ENCODE results near the gene HARBI1. TPM values are rescaled to one million over a fixed set of nuclear protein-coding genes. Genes with fewer than 3 reads are reported as not detected.

HARBI1 gene
- total and polyA plus RNA-seq, 9 of the 15 experiments (the other 6 are each of a cell fraction or from before 2014, with no cell fraction given) = 3.5 to 8.4 (median 5.5) TPM

DNA sequence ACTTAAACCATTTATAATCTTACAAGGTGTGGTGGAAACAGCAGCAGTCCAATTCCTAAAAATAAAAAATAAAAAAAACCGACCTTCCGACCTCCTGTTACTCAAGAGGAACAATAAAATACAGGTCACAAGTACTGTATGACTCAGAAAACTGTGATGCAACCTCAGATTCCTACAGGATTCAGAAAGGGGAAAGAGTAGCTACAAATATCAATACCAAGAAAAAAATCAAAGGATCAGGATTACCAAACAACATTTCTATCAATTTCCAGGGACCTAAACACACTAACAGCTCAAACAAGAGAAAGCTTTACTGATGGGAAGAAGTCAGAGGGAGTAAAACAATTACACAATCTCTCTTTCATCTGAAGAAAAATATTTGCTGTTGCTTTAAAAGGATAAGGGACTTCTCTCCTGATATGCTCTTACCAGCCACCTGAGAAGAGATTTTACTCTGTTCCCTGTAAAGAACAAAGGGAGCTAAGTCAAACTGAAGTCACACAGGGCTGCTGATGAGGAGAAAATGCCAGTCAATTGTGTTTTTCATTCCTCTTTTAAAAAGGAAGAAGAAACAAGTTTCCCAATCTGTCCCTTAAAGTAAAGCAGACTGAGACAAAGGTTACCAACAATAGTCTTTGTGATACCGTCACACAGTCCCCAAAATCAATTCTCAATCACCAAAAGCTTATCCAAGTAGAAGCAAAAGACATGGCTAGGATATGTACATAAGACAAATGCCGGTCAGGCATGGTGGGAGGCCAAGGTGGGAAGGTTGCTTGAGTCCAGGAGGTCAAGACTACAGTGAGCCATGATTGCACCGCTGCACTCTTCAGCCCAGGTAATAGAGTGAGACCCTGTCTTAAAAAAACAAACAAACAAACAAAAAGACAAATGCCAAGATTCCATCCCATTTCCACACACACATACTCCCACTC, 62.5 kb downstream of the HARBI1 start (continued):
- TF ChIP-seq, protein P1, sequence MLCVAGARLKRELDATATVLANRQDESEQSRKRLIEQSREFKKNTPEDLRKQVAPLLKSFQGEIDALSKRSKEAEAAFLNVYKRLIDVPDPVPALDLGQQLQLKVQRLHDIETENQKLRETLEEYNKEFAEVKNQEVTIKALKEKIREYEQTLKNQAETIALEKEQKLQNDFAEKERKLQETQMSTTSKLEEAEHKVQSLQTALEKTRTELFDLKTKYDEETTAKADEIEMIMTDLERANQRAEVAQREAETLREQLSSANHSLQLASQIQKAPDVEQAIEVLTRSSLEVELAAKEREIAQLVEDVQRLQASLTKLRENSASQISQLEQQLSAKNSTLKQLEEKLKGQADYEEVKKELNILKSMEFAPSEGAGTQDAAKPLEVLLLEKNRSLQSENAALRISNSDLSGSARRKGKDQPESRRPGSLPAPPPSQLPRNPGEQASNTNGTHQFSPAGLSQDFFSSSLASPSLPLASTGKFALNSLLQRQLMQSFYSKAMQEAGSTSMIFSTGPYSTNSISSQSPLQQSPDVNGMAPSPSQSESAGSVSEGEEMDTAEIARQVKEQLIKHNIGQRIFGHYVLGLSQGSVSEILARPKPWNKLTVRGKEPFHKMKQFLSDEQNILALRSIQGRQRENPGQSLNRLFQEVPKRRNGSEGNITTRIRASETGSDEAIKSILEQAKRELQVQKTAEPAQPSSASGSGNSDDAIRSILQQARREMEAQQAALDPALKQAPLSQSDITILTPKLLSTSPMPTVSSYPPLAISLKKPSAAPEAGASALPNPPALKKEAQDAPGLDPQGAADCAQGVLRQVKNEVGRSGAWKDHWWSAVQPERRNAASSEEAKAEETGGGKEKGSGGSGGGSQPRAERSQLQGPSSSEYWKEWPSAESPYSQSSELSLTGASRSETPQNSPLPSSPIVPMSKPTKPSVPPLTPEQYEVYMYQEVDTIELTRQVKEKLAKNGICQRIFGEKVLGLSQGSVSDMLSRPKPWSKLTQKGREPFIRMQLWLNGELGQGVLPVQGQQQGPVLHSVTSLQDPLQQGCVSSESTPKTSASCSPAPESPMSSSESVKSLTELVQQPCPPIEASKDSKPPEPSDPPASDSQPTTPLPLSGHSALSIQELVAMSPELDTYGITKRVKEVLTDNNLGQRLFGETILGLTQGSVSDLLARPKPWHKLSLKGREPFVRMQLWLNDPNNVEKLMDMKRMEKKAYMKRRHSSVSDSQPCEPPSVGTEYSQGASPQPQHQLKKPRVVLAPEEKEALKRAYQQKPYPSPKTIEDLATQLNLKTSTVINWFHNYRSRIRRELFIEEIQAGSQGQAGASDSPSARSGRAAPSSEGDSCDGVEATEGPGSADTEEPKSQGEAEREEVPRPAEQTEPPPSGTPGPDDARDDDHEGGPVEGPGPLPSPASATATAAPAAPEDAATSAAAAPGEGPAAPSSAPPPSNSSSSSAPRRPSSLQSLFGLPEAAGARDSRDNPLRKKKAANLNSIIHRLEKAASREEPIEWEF (CRISPR knock-in tag; IDR thresholded peaks at IDR 0.05) = no peak
- TF ChIP-seq BCOR (IDR thresholded peaks at IDR 0.05) (no peak), HNRNPL (IDR thresholded peaks at IDR 0.05; ENCODE audit: low read depth, low read length) (no peak), POLR2A (conservative IDR thresholded peaks at IDR 0.05) (no peak), ZFP1 (CRISPR knock-in tag; IDR thresholded peaks at IDR 0.05) (no peak), CC2D1A (IDR thresholded peaks at IDR 0.05) (no peak), RBM22 (IDR thresholded peaks at IDR 0.05; ENCODE audit: low read depth, low read length, poor library complexity, severe bottlenecking) (no peak), ZNF146 (CRISPR knock-in tag; IDR thresholded peaks at IDR 0.05; ENCODE audit: unreplicated experiment) (no peak), FOXJ2 (tag; IDR thresholded peaks at IDR 0.05) (no peak), NEUROD1 (IDR thresholded peaks at IDR 0.05; ENCODE audit: borderline replicate concordance, low read depth, low read length, partially characterized antibody) (no peak), MEIS2 (IDR thresholded peaks at IDR 0.05; ENCODE audit: partially characterized antibody) (no peak), ARNT (IDR thresholded peaks at IDR 0.05) (peak in 1 of 2 experiments; percentile 52; a peak in 1 of 4 replicates), ZNF197 (CRISPR knock-in tag; IDR thresholded peaks at IDR 0.05; ENCODE audit: low read depth) (no peak), EP400 (IDR thresholded peaks at IDR 0.05) (peak; percentile 42; the same call in 1 of the 2 replicates), ZNF444 (CRISPR knock-in tag; IDR thresholded peaks at IDR 0.05) (no peak)
- TF ChIP-seq, protein P2, sequence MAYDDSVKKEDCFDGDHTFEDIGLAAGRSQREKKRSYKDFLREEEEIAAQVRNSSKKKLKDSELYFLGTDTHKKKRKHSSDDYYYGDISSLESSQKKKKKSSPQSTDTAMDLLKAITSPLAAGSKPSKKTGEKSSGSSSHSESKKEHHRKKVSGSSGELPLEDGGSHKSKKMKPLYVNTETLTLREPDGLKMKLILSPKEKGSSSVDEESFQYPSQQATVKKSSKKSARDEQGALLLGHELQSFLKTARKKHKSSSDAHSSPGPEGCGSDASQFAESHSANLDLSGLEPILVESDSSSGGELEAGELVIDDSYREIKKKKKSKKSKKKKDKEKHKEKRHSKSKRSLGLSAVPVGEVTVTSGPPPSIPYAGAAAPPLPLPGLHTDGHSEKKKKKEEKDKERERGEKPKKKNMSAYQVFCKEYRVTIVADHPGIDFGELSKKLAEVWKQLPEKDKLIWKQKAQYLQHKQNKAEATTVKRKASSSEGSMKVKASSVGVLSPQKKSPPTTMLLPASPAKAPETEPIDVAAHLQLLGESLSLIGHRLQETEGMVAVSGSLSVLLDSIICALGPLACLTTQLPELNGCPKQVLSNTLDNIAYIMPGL (CRISPR knock-in tag; IDR thresholded peaks at IDR 0.05) = no peak
- TF ChIP-seq, protein P3, sequence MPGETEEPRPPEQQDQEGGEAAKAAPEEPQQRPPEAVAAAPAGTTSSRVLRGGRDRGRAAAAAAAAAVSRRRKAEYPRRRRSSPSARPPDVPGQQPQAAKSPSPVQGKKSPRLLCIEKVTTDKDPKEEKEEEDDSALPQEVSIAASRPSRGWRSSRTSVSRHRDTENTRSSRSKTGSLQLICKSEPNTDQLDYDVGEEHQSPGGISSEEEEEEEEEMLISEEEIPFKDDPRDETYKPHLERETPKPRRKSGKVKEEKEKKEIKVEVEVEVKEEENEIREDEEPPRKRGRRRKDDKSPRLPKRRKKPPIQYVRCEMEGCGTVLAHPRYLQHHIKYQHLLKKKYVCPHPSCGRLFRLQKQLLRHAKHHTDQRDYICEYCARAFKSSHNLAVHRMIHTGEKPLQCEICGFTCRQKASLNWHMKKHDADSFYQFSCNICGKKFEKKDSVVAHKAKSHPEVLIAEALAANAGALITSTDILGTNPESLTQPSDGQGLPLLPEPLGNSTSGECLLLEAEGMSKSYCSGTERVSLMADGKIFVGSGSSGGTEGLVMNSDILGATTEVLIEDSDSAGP (CRISPR knock-in tag; IDR thresholded peaks at IDR 0.05) = no peak
- TF ChIP-seq, protein P4, sequence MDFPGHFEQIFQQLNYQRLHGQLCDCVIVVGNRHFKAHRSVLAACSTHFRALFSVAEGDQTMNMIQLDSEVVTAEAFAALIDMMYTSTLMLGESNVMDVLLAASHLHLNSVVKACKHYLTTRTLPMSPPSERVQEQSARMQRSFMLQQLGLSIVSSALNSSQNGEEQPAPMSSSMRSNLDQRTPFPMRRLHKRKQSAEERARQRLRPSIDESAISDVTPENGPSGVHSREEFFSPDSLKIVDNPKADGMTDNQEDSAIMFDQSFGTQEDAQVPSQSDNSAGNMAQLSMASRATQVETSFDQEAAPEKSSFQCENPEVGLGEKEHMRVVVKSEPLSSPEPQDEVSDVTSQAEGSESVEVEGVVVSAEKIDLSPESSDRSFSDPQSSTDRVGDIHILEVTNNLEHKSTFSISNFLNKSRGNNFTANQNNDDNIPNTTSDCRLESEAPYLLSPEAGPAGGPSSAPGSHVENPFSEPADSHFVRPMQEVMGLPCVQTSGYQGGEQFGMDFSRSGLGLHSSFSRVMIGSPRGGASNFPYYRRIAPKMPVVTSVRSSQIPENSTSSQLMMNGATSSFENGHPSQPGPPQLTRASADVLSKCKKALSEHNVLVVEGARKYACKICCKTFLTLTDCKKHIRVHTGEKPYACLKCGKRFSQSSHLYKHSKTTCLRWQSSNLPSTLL (IDR thresholded peaks at IDR 0.05) = no peak

Measured in K562 (cell line).